Kidney (tissue), 14 donors: ENCODE measurements around the gene MED27. TPM values are rescaled to one million over a fixed set of nuclear protein-coding genes. Genes with fewer than 3 reads are reported as not detected.

Experiments used
- DNase-seq, 5 donors: peaks; one replicate each; pipeline ENCODE4 v3.0.0-alpha.2; 2013 to 2020
- FAIRE-seq: peaks from 2 replicates; lab custom pipeline; 2012; peaks lifted over from hg19 to GRCh38; lab: Jason Lieb, UNC
- H3K27ac ChIP-seq, 2 donors: one replicate each; pipeline ENCODE4 v1.7.0; 2013; ENCODE audit warnings: low read depth in 2 of 2, low read length in 2 of 2, inconsistent platforms in 1 of 2
- H3K27me3 ChIP-seq: one replicate; pipeline ENCODE4 v1.7.1; 2013; ENCODE audit warnings: low read length, inconsistent platforms; ENCODE audit not compliant: control insufficient read depth, insufficient read depth
- H3K36me3 ChIP-seq, 3 donors: one replicate each; pipeline versions ENCODE4 v1.7.0 to v1.7.1; 2013; ENCODE audit warnings: low read length in 3 of 3, control low read depth in 1 of 3, inconsistent platforms in 1 of 3; ENCODE audit not compliant: insufficient read depth in 3 of 3, control insufficient read depth in 2 of 3
- H3K4me1 ChIP-seq, 3 donors: one replicate each; pipeline versions ENCODE4 v1.7.0 to v1.7.1; 2013; ENCODE audit warnings: low read length in 3 of 3, inconsistent platforms in 1 of 3, low read depth in 1 of 3; ENCODE audit not compliant: control insufficient read depth in 2 of 3, insufficient read depth in 2 of 3
- H3K4me3 ChIP-seq, 3 donors: one replicate each; pipeline versions ENCODE4 v1.7.0 to v1.8.1; 2013; ENCODE audit warnings: low read length in 3 of 3, control low read depth in 1 of 3, inconsistent platforms in 1 of 3
- H3K9ac ChIP-seq, 3 donors: one replicate each; pipeline versions ENCODE4 v1.7.0 to v1.7.1; 2013; ENCODE audit warnings: low read length in 3 of 3, control low read depth in 1 of 3, inconsistent platforms in 1 of 3
- H3K9me3 ChIP-seq, 3 donors: one replicate each; pipeline versions ENCODE4 v1.7.0 to v1.7.1; 2013; ENCODE audit warnings: low read length in 3 of 3, control low read depth in 1 of 3, inconsistent platforms in 1 of 3; ENCODE audit not compliant: control insufficient read depth in 2 of 3, insufficient read depth in 1 of 3
- CTCF ChIP-seq: IDR thresholded peaks from 3 replicates; pipeline ENCODE4 v1.5.1; 2012; ENCODE audit warnings: mild to moderate bottlenecking, moderate library complexity, borderline replicate concordance; ENCODE audit not compliant: insufficient read depth; ENCODE audit errors: extremely low read depth
- intact Hi-C: fragments of 100-400 bp; cut with DNase I; formaldehyde crosslinking; loops from one replicate; pipeline ENCODE4 v1.11.1; 2022
- polyA plus RNA-seq: library from polyadenylated mRNA; stranded (reverse); fragments of 350-450 nt; fragmentation: Illumina TruSeq; extraction: RNeasy Lipid Tissue Mini Kit (QIAGEN cat#74804); gene quantifications from one replicate; pipeline ENCODE4 v1.2.3, GENCODE V29; 2014; ENCODE audit warnings: low read depth, low replicate concordance; ENCODE audit not compliant: insufficient read depth
- total RNA-seq: library from RNA; stranded (reverse); fragmentation: NEBNext Ultra II Directional; extraction: Animal tissue kit (Norgen Biotek cat#: 25700); gene quantifications from one replicate; pipeline ENCODE4 v1.2.1, GENCODE V29; 2021
- donor health status: control.
- donor health status: control.
- donor health status: control.
- donor health status: control.
- donor health status: control.
- donor health status: DM: yes; HTN: yes; CAD: no.
- donor health status: Normal renal cell carcinoma (clear cell type).

The MED27 gene
- total and polyA plus RNA-seq, 2 donors from 2014 or later = 15.9 to 23.1 TPM

- Histone ChIP-seq H3K4me1 (no peaks in the 10 kb centered on the region), H3K27ac (no peak overlapping the region), H3K36me3 (peaks cover 0 to 2% (median 0%) of the 10 kb centered on the region in 3 donors), H3K27me3 (no peaks in the 10 kb centered on the region), H3K9ac (no peak overlapping the region), H3K4me3 (no peak overlapping the region), H3K9me3 (no peaks in the 10 kb centered on the region)
- DNase-seq (peak in 1 of 5 donors; percentile 7), FAIRE-seq (no peak)
- no peak for TF ChIP-seq CTCF
- intact Hi-C loops = no loop called here
Observed at GRCh38 chr9:132056717-132057560, 22.7 kb downstream of the MED27 start.

DNA sequence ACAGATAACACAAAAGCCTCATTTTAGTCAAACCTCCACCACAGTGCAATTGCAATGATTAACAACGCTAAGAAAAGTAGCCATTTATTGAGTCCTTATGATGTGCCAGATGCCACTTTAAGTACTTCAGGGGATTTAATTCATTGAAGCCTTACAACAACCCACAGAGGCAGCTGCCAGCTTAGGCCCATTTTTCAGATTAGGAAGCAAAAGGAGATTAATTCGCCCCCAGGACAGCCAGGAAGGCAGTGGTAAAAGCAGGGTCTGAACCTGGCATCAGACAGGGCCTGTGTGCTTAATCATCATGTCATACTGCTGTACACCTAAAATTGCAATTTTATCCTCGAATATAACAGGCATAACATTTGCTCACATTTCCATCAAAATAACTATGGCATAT is 23.9 kb downstream of the MED27 start:
- no peak overlapping the region for H3K27ac ChIP-seq
- DNase-seq (no peak), FAIRE-seq (no peak)
- H3K4me1 ChIP-seq = no peaks in the 10 kb centered on the region
- peaks cover 0 to 2% (median 0%) of the 10 kb centered on the region in 3 donors for H3K36me3 ChIP-seq
- intact Hi-C loops = no loop called here
- H3K9ac ChIP-seq = no peak overlapping the region
- TF ChIP-seq CTCF = no peak
- no peaks in the 10 kb centered on the region for H3K27me3 ChIP-seq
- no peak overlapping the region for H3K4me3 ChIP-seq
- no peaks in the 10 kb centered on the region for H3K9me3 ChIP-seq

DNA sequence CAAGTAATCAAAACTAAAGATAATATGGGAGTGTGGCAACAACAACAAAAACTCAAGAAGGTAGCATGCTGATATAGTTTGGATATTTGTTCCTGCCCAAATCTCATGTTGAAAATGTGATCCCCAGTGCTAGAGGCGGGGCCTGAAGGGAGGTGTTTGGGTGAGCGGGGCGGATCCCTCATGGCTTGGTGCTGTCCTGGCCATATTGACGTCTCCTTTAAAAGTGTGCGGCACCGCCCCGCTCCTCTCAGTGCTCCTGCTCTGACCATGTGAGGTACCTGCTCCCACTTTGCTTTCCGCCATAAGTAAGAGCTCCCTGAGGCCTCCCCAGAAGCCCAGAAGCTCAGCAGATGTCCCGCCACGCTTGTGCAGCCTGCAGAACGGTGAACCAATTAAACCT is 25.6 kb downstream of the MED27 start:
- H3K27ac ChIP-seq = no peak overlapping the region
- intact Hi-C loops = no loop called here
- H3K27me3 ChIP-seq = no peaks in the 10 kb centered on the region
- DNase-seq = no peak
- no peak for FAIRE-seq
- H3K9ac ChIP-seq = no peak overlapping the region
- H3K4me1 ChIP-seq = no peaks in the 10 kb centered on the region
- H3K36me3 ChIP-seq = peaks cover 0 to 2% (median 0%) of the 10 kb centered on the region in 3 donors
- TF ChIP-seq CTCF = no peak
- H3K4me3 ChIP-seq = no peak overlapping the region
- H3K9me3 ChIP-seq = no peaks in the 10 kb centered on the region
